GM21737 (cell line): ENCODE measurements around the gene ATXN7L2.

Experiments used
- ATAC-seq: cut with Tn5 transposase; IDR thresholded peaks from one replicate; pipeline ENCODE4 v1.9.1; 2021; ENCODE audit warnings: mild to moderate bottlenecking, moderate library complexity; ENCODE audit not compliant: unreplicated experiment

The ATXN7L2 gene

GRCh38 chr1:109497449-109498160 is 13.9 kb downstream of the ATXN7L2 start:
- no peak for ATAC-seq

- no peak for ATAC-seq
Observed at GRCh38 chr1:109498161-109498801, 14.6 kb downstream of the ATXN7L2 start.

GRCh38 chr1:109499081-109499480 is 15.4 kb downstream of the ATXN7L2 start:
- ATAC-seq = no peak

- ATAC-seq = no peak
Observed at GRCh38 chr1:109499661-109500536, 16.2 kb downstream of the ATXN7L2 start.

GRCh38 chr1:109500941-109501381 is 17.3 kb downstream of the ATXN7L2 start:
- ATAC-seq = no peak

- ATAC-seq = no peak
Observed at GRCh38 chr1:109501644-109502363, 18.1 kb downstream of the ATXN7L2 start.

GRCh38 chr1:109502364-109502851 is 18.7 kb downstream of the ATXN7L2 start:
- no peak for ATAC-seq

GRCh38 chr1:109503935-109504334 is 20.2 kb downstream of the ATXN7L2 start:
- no peak for ATAC-seq

- ATAC-seq = no peak
Observed at GRCh38 chr1:109504974-109505373, 21.3 kb downstream of the ATXN7L2 start.

GRCh38 chr1:109508001-109508872 is 24.5 kb downstream of the ATXN7L2 start:
- ATAC-seq = no peak

- ATAC-seq = no peak
Observed at GRCh38 chr1:109508873-109509175, 25.1 kb downstream of the ATXN7L2 start.

GRCh38 chr1:109509176-109510134 is 25.8 kb downstream of the ATXN7L2 start, which contains the start of gene AMIGO1:
Gene AMIGO1, minus strand, starts transcription at chr1:109509727. Its CDS starts 815 bp downstream, at chr1:109508912.
- no peak for ATAC-seq

- ATAC-seq = no peak
Observed at GRCh38 chr1:109513110-109513710, 29.5 kb downstream of the ATXN7L2 start.

- no peak for ATAC-seq
Observed at GRCh38 chr1:109514846-109515245, 31.1 kb downstream of the ATXN7L2 start.

- no peak for ATAC-seq
Observed at GRCh38 chr1:109516872-109517271, 33.2 kb downstream of the ATXN7L2 start.

GRCh38 chr1:109517337-109517736 is 33.6 kb downstream of the ATXN7L2 start:
- ATAC-seq = no peak

GRCh38 chr1:109521002-109521951 is 37.6 kb downstream of the ATXN7L2 start:
- no peak for ATAC-seq
